ENCODE results near the gene FXR1.
A peak's percentile ranks its signal among the peaks of the same experiment; 100 is the strongest.
"Not testable (repeated sequence)": the region's sequence is repeated elsewhere in the genome, so short reads cannot be mapped to it uniquely, and the experiment has no call there.

FXR1 gene

DNA sequence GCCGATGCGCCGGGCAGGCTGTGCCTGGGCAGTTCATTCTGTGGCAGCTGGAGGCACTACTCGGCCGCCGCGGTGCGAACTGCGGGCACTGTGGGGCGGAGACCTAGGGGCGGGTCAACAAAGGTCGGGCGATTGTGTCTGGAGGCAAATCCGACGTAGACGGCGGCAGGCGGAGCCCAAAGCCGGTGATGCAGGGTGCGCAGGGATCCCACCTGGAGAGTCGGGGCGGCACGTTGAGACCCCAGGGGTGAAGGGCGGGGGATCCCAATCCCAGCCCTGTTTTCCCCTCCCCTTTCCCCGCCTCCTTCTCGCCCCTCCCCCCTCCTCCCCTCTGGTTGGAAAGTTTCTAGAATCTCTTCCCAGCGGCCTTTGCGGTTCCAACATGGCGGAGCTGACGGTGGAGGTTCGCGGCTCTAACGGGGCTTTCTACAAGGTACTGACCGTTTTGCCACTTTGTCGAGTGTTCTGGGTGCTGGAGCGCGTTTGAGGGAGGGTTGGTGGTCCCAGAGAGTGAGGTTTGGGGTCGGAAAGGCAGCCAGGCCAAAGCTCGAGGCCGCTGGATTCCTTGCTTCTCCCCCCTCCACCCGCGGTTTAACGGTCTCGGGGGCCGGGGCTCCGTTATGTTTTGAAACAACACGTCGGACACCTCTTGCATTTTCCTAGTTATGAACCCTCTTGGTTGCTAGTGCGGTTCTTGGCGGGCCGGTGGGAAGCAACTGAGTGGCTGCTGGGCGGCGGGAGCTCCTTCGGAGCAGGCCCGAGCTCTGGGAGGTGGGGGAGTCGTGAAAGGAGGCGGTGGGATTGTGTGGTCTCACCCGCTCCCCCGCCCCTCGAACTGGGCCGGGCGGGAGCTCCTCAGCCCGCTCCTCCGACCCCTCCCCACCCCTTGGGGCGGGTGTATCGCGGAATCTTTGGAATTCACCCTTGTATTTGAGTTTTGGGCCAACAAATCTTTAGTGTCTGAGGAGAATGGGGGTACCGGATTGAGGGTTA is at the start of gene FXR1:
FXR1 (plus strand) TSS at position 367 of the 993 bp plus-strand sequence; CDS start at position 383, 16 bp downstream.
- peak; percentile 73 for DNase-seq (ENCODE audit: low read depth in 2 of 2)

DNA sequence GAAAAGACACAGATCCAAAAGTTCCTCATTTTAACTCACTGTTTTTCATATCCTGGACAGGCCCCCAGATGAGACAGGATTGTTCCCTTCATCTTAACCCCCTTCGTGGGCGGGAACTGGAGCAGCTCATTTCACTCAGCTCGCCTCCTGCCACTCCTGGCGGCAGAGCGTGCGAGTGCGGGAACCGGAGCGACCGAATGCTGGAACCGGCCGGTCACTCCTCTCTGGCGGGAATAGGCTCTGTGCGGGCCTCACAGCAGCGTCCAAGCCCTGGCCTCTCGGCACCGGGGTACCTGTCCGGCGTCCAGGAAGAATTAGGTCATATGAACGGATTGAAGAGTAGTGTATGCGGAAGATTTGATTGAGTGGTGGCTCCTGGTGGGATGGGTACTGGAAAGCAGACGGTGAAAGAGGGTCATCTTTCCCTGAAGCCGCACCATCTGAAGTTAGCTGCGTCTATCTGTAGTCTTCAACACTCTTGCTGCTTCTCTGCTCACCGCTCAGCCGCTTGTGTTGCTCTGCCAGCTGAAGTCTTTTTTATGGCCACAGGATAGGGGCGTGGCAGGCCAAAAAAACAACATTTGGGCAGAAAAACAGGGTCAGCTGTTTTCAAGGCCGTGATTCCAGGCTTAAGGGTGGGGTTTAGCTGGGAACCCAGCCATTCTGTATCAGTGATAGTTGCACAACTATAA is 42.3 kb upstream of the FXR1 start:
- no peak for DNase-seq (ENCODE audit: low read depth in 2 of 2)

DNA sequence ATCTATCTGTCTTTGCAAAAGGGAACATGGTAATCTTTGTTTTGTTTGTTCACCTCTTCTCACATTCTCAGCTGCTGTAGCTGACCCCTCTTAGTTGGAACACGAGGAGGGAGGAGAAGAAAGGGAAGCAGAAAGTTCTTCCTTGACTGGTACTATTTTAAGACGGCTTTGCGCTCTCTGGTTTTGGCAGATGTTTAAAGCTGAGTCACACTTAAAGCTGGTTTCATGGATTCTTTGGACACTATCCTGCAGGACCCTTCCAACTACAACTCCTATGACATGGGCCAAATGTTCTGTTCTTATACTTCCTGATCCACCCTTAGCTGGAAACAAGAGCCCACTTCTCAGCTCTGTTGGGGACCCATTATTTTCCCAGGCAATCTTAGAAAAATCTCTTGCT is 40.6 kb upstream of the FXR1 start:
- no peak for DNase-seq (ENCODE audit: low read depth in 2 of 2)

GRCh38 chr3:180872430-180872829 is 40.0 kb upstream of the FXR1 start:
- not testable (repeated sequence) for DNase-seq (ENCODE audit: low read depth in 2 of 2)

GRCh38 chr3:180875124-180875698 is 37.3 kb upstream of the FXR1 start:
- no peak for DNase-seq (ENCODE audit: low read depth in 2 of 2)

GRCh38 chr3:180881065-180881801 is 31.2 kb upstream of the FXR1 start:
- no peak for DNase-seq (ENCODE audit: low read depth in 2 of 2)

GRCh38 chr3:180882115-180882514 is 30.4 kb upstream of the FXR1 start:
- no peak for DNase-seq (ENCODE audit: low read depth in 2 of 2)

DNA sequence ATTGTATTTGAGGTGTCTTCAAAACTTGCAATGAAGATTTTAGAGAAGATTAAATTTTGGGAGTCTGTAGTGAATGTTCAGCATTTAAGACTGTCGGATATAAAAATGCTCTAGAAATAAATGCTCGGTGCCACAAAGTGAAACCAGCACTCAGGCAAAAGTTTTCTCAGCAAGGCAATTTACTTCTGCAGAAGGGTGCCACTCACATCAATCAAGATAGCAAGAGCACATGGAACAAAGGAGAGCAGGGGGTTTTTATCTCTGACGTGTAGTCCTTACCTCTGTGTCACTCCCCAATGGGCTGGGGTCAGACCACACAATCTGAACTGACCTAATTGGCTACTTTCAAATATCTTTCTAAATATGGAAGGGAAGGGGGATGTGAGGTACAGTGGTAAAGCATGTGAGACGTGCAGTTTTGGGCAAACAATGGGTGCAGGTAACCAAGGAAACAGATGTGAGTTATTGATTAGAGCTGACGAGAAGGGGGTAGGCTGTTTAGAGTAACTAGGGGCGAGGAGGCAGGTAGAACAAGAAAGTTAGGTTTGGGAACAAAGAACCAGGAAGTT is 23.4 kb upstream of the FXR1 start:
- no peak for DNase-seq (ENCODE audit: low read depth in 2 of 2)

GRCh38 chr3:180898572-180898971 is 13.9 kb upstream of the FXR1 start:
- no peak for DNase-seq (ENCODE audit: low read depth in 2 of 2)

DNA sequence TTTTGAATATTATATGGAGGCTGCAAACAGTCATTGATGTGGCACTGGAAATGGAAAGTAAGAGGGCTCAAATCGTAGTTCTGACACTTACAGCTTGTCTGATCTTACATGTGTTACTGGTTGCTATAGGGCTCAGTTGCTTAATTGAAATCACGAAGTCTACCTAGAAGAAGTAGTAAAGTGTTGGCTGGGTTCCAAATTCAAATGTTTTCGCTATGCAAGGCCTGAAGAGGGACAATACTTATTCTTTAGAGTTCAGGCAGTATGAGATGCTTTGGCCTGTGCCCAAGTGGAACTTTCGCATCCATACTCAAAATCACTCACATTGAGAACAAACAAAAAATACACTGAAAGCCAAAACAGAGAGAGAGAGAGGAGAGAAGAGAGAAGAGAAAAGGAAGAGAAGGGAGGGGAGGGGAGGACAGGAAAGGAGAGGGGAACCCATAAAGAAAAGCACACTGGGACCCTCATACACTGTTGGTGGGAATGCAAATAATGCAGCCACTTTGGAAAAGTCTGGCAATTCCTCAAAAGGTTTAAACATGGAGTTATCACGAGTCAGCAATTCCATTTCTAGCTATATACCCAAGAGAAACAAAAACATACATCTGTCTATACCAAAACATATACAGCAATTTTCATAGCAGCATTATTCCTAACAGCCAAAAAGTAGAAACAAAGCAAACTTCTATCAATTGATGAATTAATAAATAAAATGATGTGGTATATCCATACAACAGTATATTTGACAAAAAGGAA is 2.9 kb upstream of the FXR1 start:
- DNase-seq (ENCODE audit: low read depth in 2 of 2), result no peak

DNA sequence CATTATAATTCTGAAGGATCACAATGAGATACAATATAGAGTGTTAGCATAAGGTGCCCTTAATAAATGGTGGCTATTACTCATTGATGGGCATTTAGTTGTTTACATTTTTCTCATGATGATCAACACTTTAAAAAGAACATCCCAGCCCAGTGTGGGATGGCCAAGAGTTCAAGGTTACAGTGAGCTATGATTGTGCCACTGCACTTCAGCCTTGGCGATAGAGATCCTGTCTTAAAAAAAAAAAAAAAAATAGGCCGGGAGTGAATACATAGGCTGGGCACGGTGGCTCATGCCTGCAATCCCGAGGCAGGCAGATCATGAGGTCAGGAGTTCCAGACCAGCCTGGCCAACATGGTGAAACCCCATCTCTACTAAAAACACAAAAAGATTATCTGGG is 1.6 kb upstream of the FXR1 start:
- no peak for DNase-seq (ENCODE audit: low read depth in 2 of 2)

DNA sequence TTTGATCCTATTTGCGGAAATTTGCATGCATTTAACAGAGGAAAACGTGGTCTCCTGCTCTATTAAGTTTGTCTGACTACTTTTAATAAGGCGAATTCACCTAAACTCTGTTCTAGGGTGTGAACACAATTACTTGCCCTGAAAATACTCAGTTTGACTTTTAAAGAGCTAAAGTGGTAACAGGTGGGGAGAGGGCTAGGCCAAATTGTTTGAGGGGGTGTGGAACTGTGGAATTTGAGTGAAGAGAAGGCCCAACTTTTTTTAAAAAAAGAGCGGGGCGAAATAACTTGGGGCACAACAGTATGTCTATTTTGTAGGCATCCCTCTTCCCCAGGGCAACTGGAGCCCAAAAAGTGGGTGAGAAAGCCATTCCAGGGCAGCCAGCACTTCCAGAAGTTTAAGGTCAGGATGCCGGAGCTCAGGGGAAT is 580 bp upstream of the FXR1 start:
- DNase-seq (ENCODE audit: low read depth in 2 of 2), result no peak

DNA sequence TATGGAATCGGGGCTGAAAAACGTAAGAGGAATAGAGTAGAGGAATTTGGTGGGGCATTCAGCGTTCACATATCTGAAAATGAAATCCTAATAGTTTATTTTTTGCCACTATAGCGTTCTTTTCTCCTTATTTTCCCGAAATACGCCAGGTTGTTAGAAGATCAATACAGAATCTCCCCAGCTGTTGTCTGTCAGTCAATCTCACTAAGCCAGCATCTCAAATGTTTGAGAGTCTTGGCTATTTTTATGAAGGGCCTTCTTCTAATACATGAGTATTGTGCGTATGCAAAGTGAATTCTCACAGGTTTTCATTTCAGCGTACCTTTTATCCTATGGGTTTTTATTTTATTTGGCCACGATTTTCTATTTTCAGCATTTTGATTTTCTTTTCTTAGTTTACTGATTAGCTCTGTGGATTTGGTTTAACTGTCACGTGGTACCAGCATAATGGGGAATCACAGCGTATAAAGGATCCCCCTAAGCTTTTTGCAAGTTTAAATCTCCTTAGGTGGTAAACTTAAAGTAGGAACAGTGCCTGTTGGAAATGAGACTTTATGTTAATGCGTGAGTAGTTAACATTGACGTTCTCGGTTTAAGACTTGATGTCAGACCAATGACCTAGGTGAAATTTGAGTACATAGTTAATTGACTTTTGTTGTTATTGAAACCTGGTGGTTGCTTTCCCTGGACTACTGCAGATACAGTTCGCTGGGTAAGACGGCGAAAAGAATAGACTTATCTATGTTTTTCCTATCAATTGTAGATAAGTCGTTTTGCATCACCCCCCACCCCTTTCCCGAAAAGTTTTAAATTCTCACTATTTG is 1.3 kb downstream of the FXR1 start:
- no peak for DNase-seq (ENCODE audit: low read depth in 2 of 2)

- DNase-seq (ENCODE audit: low read depth in 2 of 2), result no peak
These were observed 6.1 kb downstream of the FXR1 start for GRCh38 chr3:180918542-180918941.

GRCh38 chr3:180922242-180922641 is 9.8 kb downstream of the FXR1 start:
- DNase-seq (ENCODE audit: low read depth in 2 of 2), result no peak

DNA sequence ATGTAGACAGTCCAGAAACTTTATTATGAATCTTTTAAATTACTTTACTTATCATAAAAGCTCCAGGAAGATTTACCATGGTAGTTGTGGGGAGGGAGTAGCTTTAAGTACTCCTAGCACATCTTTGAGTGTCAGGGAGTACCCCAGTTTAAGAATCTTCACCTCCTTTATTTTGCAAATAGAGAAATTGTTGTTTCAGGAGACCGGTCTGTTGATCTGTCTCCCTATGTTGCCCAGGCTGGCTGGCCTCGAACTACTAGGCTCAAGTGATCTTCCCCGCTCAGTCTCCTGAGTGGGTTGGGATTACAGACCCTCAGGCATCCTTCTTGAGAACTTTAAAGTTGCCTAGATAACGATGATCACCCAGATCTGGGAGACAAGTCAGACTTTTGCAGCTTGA is 11.1 kb downstream of the FXR1 start:
- DNase-seq (ENCODE audit: low read depth in 2 of 2), result no peak

GRCh38 chr3:180926526-180926925 is 14.1 kb downstream of the FXR1 start:
- no peak for DNase-seq (ENCODE audit: low read depth in 2 of 2)

- no peak for DNase-seq (ENCODE audit: low read depth in 2 of 2)
These were observed 16.9 kb downstream of the FXR1 start for GRCh38 chr3:180929376-180929775.

- DNase-seq (ENCODE audit: low read depth in 2 of 2), result no peak
These were observed 18.1 kb downstream of the FXR1 start for GRCh38 chr3:180930526-180930925.

DNA sequence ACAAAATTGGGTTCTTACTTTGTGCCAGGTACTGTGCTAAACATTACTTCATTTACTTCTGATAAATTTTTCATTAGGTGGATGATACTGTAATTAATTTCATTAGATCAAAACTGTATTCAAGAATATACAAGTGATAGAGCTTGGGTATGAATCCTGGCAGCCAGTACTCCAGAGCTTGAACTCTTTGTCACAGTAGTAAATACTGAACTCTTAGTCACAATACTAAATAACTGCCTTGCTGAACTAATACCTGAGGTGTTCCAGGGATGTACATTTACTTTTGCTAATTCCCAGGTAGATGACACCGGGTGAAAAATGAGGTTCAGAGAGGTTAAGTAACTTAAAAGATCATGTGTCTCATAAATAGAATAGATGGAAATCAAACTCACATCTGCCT is 20.3 kb downstream of the FXR1 start:
- DNase-seq (ENCODE audit: low read depth in 2 of 2), result no peak

Data from stimulated activated CD8-positive, alpha-beta memory T cell treated with anti-CD3 and anti-CD28 coated beads, Interleukin-15, amount 100 ng/mL, for 4 hours (primary cell).